ENCODE data around the gene WNT7B.

WNT7B gene

DNA sequence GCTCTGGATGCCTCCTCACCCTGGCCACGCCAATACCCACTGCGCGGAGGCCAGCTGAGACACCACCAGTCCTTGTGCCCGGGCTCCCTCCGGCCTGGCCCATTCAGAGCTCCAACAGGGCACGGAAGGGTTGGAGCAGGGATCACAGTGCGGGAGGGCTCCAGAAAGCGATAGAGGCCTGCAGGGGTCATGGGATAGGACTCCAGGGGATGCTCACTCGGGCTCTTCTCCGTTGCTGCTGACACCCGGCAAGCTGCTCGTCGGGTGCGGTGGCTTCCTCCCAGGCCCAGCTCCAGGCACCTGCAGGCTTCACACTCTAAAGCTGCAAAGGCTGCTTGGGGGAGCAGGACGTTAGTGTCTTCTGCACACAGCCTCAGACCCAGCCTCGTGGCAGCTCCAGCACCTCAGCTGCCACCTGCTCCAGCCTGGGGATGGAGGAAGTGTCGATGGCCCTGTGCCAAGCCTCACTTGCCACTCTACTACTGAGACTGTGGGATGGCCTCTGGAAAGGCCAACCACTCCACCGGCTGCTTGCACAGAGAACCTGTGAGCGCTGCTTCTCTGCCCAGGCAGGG lies 10.6 kb downstream of the WNT7B start:
- Histone ChIP-seq H3K4me3 (ENCODE audit: low read length) (no peak overlapping the region), H3K36me3 (ENCODE audit: control insufficient read depth, low read length) (no peaks in the 10 kb centered on the region), H4K20me1 (ENCODE audit: control insufficient read depth, insufficient read depth, low read depth, low read length) (0 out of 2 replicates have a peak, but pooled peaks cover 4% of the 10 kb centered on the region), H3K9me3 (ENCODE audit: control insufficient read depth, insufficient read depth, low read length) (no peaks in the 10 kb centered on the region), H3K4me1 (ENCODE audit: control insufficient read depth, low read length) (peaks cover 27% of the 10 kb centered on the region), H3K27me3 (ENCODE audit: control insufficient read depth, low read length) (no peaks in the 10 kb centered on the region), H3K4me2 (ENCODE audit: low read length) (peak overlapping the region; percentile 30), H3K9me2 (replicated peaks; ENCODE audit: control insufficient read depth, low read length) (no peaks in the 10 kb centered on the region), H3K27ac (ENCODE audit: low read depth, low read length) (no peak overlapping the region), H3K79me2 (ENCODE audit: control insufficient read depth, low read length) (no peaks in the 10 kb centered on the region), H3F3A (ENCODE audit: control insufficient read depth, insufficient read depth) (0 out of 2 replicates have a peak, but pooled peaks cover 3% of the 10 kb centered on the region)
- TF ChIP-seq EZH2phosphoT487 (IDR thresholded peaks at IDR 0.05; ENCODE audit: borderline replicate concordance, low read length) = no peak
- TF ChIP-seq, protein P1, sequence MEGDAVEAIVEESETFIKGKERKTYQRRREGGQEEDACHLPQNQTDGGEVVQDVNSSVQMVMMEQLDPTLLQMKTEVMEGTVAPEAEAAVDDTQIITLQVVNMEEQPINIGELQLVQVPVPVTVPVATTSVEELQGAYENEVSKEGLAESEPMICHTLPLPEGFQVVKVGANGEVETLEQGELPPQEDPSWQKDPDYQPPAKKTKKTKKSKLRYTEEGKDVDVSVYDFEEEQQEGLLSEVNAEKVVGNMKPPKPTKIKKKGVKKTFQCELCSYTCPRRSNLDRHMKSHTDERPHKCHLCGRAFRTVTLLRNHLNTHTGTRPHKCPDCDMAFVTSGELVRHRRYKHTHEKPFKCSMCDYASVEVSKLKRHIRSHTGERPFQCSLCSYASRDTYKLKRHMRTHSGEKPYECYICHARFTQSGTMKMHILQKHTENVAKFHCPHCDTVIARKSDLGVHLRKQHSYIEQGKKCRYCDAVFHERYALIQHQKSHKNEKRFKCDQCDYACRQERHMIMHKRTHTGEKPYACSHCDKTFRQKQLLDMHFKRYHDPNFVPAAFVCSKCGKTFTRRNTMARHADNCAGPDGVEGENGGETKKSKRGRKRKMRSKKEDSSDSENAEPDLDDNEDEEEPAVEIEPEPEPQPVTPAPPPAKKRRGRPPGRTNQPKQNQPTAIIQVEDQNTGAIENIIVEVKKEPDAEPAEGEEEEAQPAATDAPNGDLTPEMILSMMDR (IDR thresholded peaks at IDR 0.05; ENCODE audit: low read depth, low read length, poor library complexity, severe bottlenecking) = no peak

DNA sequence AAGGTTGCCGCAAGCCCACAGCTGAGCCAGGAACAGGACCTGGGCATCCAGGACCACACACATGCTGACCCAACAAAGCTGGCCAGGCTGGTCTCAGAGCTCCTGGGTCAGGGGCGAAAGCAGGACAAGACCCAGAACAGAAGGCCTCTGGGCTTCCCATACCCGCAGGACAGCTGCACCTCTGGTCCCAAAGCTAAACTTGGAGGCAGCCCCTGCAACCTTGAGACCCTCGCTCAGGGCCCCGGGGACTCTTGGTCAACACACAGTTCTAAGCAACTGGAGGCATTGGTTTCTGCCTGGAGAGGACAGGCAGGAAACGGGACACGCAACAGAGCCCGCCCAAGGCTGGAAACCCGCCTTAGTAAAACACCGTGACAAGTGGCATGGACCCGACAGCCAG lies 11.4 kb downstream of the WNT7B start:
- Histone ChIP-seq H3K9me3 (ENCODE audit: control insufficient read depth, insufficient read depth, low read length) (no peaks in the 10 kb centered on the region), H3K27me3 (ENCODE audit: control insufficient read depth, low read length) (no peaks in the 10 kb centered on the region), H3K4me2 (ENCODE audit: low read length) (no peak overlapping the region), H3K36me3 (ENCODE audit: control insufficient read depth, low read length) (no peaks in the 10 kb centered on the region), H3K4me1 (ENCODE audit: control insufficient read depth, low read length) (peaks cover 27% of the 10 kb centered on the region), H3F3A (ENCODE audit: control insufficient read depth, insufficient read depth) (0 out of 2 replicates have a peak, but pooled peaks cover 3% of the 10 kb centered on the region), H3K79me2 (ENCODE audit: control insufficient read depth, low read length) (no peaks in the 10 kb centered on the region), H3K9me2 (replicated peaks; ENCODE audit: control insufficient read depth, low read length) (no peaks in the 10 kb centered on the region), H4K20me1 (ENCODE audit: control insufficient read depth, insufficient read depth, low read depth, low read length) (0 out of 2 replicates have a peak, but pooled peaks cover 4% of the 10 kb centered on the region), H3K4me3 (ENCODE audit: low read length) (no peak overlapping the region), H3K27ac (ENCODE audit: low read depth, low read length) (no peak overlapping the region)
- TF ChIP-seq EZH2phosphoT487 (IDR thresholded peaks at IDR 0.05; ENCODE audit: borderline replicate concordance, low read length) = no peak
- TF ChIP-seq, protein P1 (IDR thresholded peaks at IDR 0.05; ENCODE audit: low read depth, low read length, poor library complexity, severe bottlenecking) = no peak

GRCh38 chr22:45964926-45965527 lies 11.9 kb downstream of the WNT7B start:
- 0 out of 2 replicates have a peak, but pooled peaks cover 3% of the 10 kb centered on the region for H3F3A ChIP-seq (ENCODE audit: control insufficient read depth, insufficient read depth)
- H3K36me3 ChIP-seq (ENCODE audit: control insufficient read depth, low read length) = no peaks in the 10 kb centered on the region
- no peak for TF ChIP-seq EZH2phosphoT487 (IDR thresholded peaks at IDR 0.05; ENCODE audit: borderline replicate concordance, low read length)
- TF ChIP-seq, protein P1 (IDR thresholded peaks at IDR 0.05; ENCODE audit: low read depth, low read length, poor library complexity, severe bottlenecking) = no peak
- no peaks in the 10 kb centered on the region for H3K27me3 ChIP-seq (ENCODE audit: control insufficient read depth, low read length)
- 0 out of 2 replicates have a peak, but pooled peaks cover 4% of the 10 kb centered on the region for H4K20me1 ChIP-seq (ENCODE audit: control insufficient read depth, insufficient read depth, low read depth, low read length)
- no peaks in the 10 kb centered on the region for H3K9me2 ChIP-seq (replicated peaks; ENCODE audit: control insufficient read depth, low read length)
- H3K27ac ChIP-seq (ENCODE audit: low read depth, low read length) = no peak overlapping the region
- H3K4me1 ChIP-seq (ENCODE audit: control insufficient read depth, low read length) = peaks cover 27% of the 10 kb centered on the region
- no peak overlapping the region for H3K4me3 ChIP-seq (ENCODE audit: low read length)
- H3K4me2 ChIP-seq (ENCODE audit: low read length) = no peak overlapping the region
- H3K9me3 ChIP-seq (ENCODE audit: control insufficient read depth, insufficient read depth, low read length) = no peaks in the 10 kb centered on the region
- H3K79me2 ChIP-seq (ENCODE audit: control insufficient read depth, low read length) = no peaks in the 10 kb centered on the region
